Central memory CD8-positive, alpha-beta T cell (primary cell): Measurements from ENCODE around the gene RGMA.

Source experiments
- ATAC-seq: fragments of 150-1000 bp; cut with Tn5 transposase; replicated peaks from 2 replicates; pipeline ENCODE4 v1.10.0; 2022; ENCODE audit warnings: mild to moderate bottlenecking, moderate FRiP score, moderate number of reproducible peaks; ENCODE audit not compliant: poor library complexity, severe bottlenecking; ENCODE audit errors: extremely low read depth
- DNase-seq, 2 donors: peaks; one replicate each; pipeline ENCODE4 v3.0.0; 2021; ENCODE audit warnings: low spot score in 2 of 2
- H3K27ac Mint-ChIP-seq: one replicate; pipeline ENCODE4 v1.8.0; 2022; ENCODE audit warnings: low read depth, mild to moderate bottlenecking, moderate library complexity, mixed read lengths
- H3K27me3 Mint-ChIP-seq: one replicate; pipeline ENCODE4 v1.8.0; 2022; ENCODE audit warnings: mixed read lengths
- H3K36me3 Mint-ChIP-seq: one replicate; pipeline ENCODE4 v1.8.0; 2022; ENCODE audit warnings: mild to moderate bottlenecking, moderate library complexity, mixed read lengths; ENCODE audit not compliant: insufficient read depth
- H3K4me1 Mint-ChIP-seq: one replicate; pipeline ENCODE4 v1.8.0; 2022; ENCODE audit warnings: mixed read lengths
- H3K4me3 Mint-ChIP-seq: one replicate; pipeline ENCODE4 v1.8.0; 2022; ENCODE audit warnings: mild to moderate bottlenecking, moderate library complexity, mixed read lengths
- H3K9me3 Mint-ChIP-seq: one replicate; pipeline ENCODE4 v1.8.0; 2022; ENCODE audit warnings: mixed read lengths

RGMA gene

GRCh38 chr15:93024716-93025624 lies 64.0 kb downstream of the RGMA start:
- H3K9me3 Mint-ChIP-seq, result no peaks in the 10 kb centered on the region
- no peak for ATAC-seq
- peak overlapping the region; percentile 66 for H3K27ac Mint-ChIP-seq
- no peak for DNase-seq
- peaks cover 72% of the 10 kb centered on the region for H3K36me3 Mint-ChIP-seq
- H3K4me1 Mint-ChIP-seq, result peaks cover 67% of the 10 kb centered on the region
- H3K27me3 Mint-ChIP-seq, result no peaks in the 10 kb centered on the region
- H3K4me3 Mint-ChIP-seq, result no peak overlapping the region

GRCh38 chr15:93024293-93024692 lies 64.7 kb downstream of the RGMA start:
- Mint-ChIP-seq H3K27me3 (no peaks in the 10 kb centered on the region), H3K27ac (peak overlapping the region; percentile 66), H3K4me3 (no peak overlapping the region), H3K9me3 (no peaks in the 10 kb centered on the region), H3K36me3 (peaks cover 75% of the 10 kb centered on the region), H3K4me1 (peaks cover 61% of the 10 kb centered on the region)
- ATAC-seq (no peak), DNase-seq (no peak)

GRCh38 chr15:93020976-93021772 lies 67.8 kb downstream of the RGMA start:
- no peaks in the 10 kb centered on the region for H3K9me3 Mint-ChIP-seq

GRCh38 chr15:93019971-93020370 lies 69.0 kb downstream of the RGMA start:
- no peaks in the 10 kb centered on the region for H3K9me3 Mint-ChIP-seq
- no peaks in the 10 kb centered on the region for H3K27me3 Mint-ChIP-seq
- H3K4me1 Mint-ChIP-seq, result peaks cover 57% of the 10 kb centered on the region
- peak overlapping the region; percentile 73 for H3K27ac Mint-ChIP-seq
- no peak overlapping the region for H3K4me3 Mint-ChIP-seq
- H3K36me3 Mint-ChIP-seq, result peaks cover 98% of the 10 kb centered on the region
- DNase-seq (no peak), ATAC-seq (no peak)

More at GRCh38 chr15:93020976-93021772, 67.8 kb downstream of the RGMA start:
- no peak for ATAC-seq
- peaks cover 67% of the 10 kb centered on the region for H3K4me1 Mint-ChIP-seq
- DNase-seq, result no peak
- peaks cover 96% of the 10 kb centered on the region for H3K36me3 Mint-ChIP-seq
- no peaks in the 10 kb centered on the region for H3K27me3 Mint-ChIP-seq
- no peak overlapping the region for H3K4me3 Mint-ChIP-seq
- peak overlapping the region; percentile 76 for H3K27ac Mint-ChIP-seq

- Mint-ChIP-seq H3K4me1 (peaks cover 48% of the 10 kb centered on the region), H3K4me3 (no peak overlapping the region), H3K9me3 (no peaks in the 10 kb centered on the region), H3K27me3 (no peaks in the 10 kb centered on the region), H3K27ac (peak overlapping the region; percentile 73), H3K36me3 (peaks cover 98% of the 10 kb centered on the region)
- no peak for ATAC-seq
- DNase-seq, result no peak
These were observed 69.9 kb downstream of the RGMA start for GRCh38 chr15:93019090-93019489.

GRCh38 chr15:93018574-93018973 lies 70.4 kb downstream of the RGMA start:
- peaks cover 43% of the 10 kb centered on the region for H3K4me1 Mint-ChIP-seq
- ATAC-seq, result no peak
- H3K27ac Mint-ChIP-seq, result peak overlapping the region; percentile 73
- no peaks in the 10 kb centered on the region for H3K27me3 Mint-ChIP-seq
- no peak for DNase-seq
- no peak overlapping the region for H3K4me3 Mint-ChIP-seq
- H3K36me3 Mint-ChIP-seq, result peaks cover 96% of the 10 kb centered on the region
- H3K9me3 Mint-ChIP-seq, result no peaks in the 10 kb centered on the region

GRCh38 chr15:93017526-93017925 lies 71.5 kb downstream of the RGMA start:
- DNase-seq, result no peak
- Mint-ChIP-seq H3K9me3 (no peaks in the 10 kb centered on the region), H3K36me3 (peaks cover 96% of the 10 kb centered on the region), H3K27me3 (no peaks in the 10 kb centered on the region), H3K4me3 (no peak overlapping the region), H3K4me1 (peaks cover 33% of the 10 kb centered on the region), H3K27ac (peak overlapping the region; percentile 32)
- no peak for ATAC-seq

GRCh38 chr15:93012786-93013185 lies 76.2 kb downstream of the RGMA start:
- no peaks in the 10 kb centered on the region for H3K9me3 Mint-ChIP-seq
- ATAC-seq (no peak), DNase-seq (no peak)
- no peak overlapping the region for H3K4me3 Mint-ChIP-seq
- H3K27me3 Mint-ChIP-seq, result no peaks in the 10 kb centered on the region
- peaks cover 18% of the 10 kb centered on the region for H3K4me1 Mint-ChIP-seq
- peak overlapping the region; percentile 51 for H3K27ac Mint-ChIP-seq
- H3K36me3 Mint-ChIP-seq, result peaks cover 92% of the 10 kb centered on the region

GRCh38 chr15:93007994-93008393 lies 81.0 kb downstream of the RGMA start:
- ATAC-seq (no peak), DNase-seq (no peak)
- Mint-ChIP-seq H3K27me3 (no peaks in the 10 kb centered on the region), H3K4me3 (no peak overlapping the region), H3K4me1 (peaks cover 21% of the 10 kb centered on the region), H3K36me3 (peaks cover 86% of the 10 kb centered on the region), H3K27ac (no peak overlapping the region), H3K9me3 (no peaks in the 10 kb centered on the region)

GRCh38 chr15:93005133-93005532 lies 83.9 kb downstream of the RGMA start:
- no peak for ATAC-seq
- DNase-seq, result no peak
- Mint-ChIP-seq H3K9me3 (no peaks in the 10 kb centered on the region), H3K4me1 (peaks cover 22% of the 10 kb centered on the region), H3K27me3 (no peaks in the 10 kb centered on the region), H3K4me3 (no peak overlapping the region), H3K36me3 (peaks cover 87% of the 10 kb centered on the region), H3K27ac (peak overlapping the region; percentile 14)

GRCh38 chr15:93001881-93002280 lies 87.1 kb downstream of the RGMA start:
- Mint-ChIP-seq H3K4me3 (no peak overlapping the region), H3K9me3 (no peaks in the 10 kb centered on the region), H3K36me3 (peaks cover 88% of the 10 kb centered on the region), H3K4me1 (peaks cover 14% of the 10 kb centered on the region), H3K27ac (peak overlapping the region; percentile 80), H3K27me3 (no peaks in the 10 kb centered on the region)
- ATAC-seq (no peak), DNase-seq (no peak)

GRCh38 chr15:93001156-93001555 lies 87.9 kb downstream of the RGMA start:
- Mint-ChIP-seq H3K9me3 (no peaks in the 10 kb centered on the region), H3K27ac (peak overlapping the region; percentile 6), H3K4me1 (peaks cover 14% of the 10 kb centered on the region), H3K36me3 (peaks cover 88% of the 10 kb centered on the region), H3K4me3 (no peak overlapping the region), H3K27me3 (no peaks in the 10 kb centered on the region)
- no peak for DNase-seq
- ATAC-seq, result no peak
